Measurements from ENCODE around the gene FAM111A.

FAM111A gene

DNA sequence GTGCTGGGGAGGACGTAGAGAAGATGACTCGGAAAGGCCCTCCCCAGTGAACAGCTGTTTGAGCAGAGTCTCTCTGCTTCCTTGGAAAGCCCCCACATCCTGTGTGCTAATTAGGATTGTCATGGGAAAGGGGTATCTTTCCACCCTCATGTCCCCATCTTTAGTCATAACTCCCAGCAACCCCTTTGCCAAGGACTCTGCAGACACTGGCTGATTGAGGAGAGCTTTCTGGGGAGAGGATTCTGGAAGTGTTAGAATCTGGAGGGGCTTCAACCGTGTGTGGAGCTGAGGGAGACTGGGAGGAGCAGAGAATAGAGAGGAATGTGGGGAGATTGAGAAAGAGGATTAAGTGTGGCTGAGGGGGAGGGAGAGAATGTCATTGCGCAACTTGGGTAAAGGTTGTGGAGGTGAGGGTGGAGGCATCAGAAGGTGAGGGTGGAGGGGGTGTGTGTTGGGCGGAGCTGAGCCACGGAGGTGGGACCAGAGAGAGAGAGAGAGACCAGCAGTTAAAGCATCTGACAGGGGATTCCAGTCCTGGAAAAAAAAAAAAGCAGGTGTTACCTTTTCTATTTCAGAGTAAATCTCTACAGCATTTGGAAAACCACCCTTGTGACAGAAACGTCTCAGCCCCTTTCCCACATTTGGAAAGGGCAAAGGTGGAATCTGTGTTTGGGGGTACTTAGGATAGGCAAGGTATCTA, 31.5 kb downstream of the FAM111A start:
- TF ChIP-seq, protein P1, sequence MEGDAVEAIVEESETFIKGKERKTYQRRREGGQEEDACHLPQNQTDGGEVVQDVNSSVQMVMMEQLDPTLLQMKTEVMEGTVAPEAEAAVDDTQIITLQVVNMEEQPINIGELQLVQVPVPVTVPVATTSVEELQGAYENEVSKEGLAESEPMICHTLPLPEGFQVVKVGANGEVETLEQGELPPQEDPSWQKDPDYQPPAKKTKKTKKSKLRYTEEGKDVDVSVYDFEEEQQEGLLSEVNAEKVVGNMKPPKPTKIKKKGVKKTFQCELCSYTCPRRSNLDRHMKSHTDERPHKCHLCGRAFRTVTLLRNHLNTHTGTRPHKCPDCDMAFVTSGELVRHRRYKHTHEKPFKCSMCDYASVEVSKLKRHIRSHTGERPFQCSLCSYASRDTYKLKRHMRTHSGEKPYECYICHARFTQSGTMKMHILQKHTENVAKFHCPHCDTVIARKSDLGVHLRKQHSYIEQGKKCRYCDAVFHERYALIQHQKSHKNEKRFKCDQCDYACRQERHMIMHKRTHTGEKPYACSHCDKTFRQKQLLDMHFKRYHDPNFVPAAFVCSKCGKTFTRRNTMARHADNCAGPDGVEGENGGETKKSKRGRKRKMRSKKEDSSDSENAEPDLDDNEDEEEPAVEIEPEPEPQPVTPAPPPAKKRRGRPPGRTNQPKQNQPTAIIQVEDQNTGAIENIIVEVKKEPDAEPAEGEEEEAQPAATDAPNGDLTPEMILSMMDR (IDR thresholded peaks at IDR 0.05) = no peak
- H3K4me1 ChIP-seq = peaks cover 0 to 19% (median 15%) of the 10 kb centered on the region in 4 donors
- no peak for DNase-seq
- H3K27me3 ChIP-seq = no peaks in the 10 kb centered on the region
- no peaks in the 10 kb centered on the region for H3K36me3 ChIP-seq
- no peaks in the 10 kb centered on the region for H3K9me3 ChIP-seq
- no peak overlapping the region for H3K27ac ChIP-seq
- H3K4me3 ChIP-seq = no peak overlapping the region
- intact Hi-C loops (cut with DNase I; ENCODE audit: low total_unique reads) = loop anchor here (2.0 to 5.0 kb wide), 2 partner anchors 33 to 108 kb away; no protein-coding TSS in a partner anchor

DNA sequence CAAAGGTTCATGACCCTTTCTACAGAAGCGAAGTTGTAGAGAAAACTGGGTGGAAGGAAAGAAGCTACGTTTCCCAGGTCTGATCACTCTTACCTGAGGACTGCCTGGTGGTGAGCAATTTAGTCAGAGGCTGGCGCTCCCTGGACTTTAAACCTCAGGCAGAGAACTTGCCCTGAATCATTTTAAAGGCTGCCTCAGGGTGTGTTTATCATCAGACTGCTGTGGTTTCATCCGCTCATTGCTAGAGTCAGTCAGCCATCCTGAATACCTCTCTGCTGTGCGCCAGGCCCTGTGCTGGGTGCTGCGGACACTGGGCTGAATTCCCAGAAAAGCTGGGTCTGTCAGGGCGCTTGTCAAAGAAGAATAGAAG, 32.0 kb downstream of the FAM111A start:
- intact Hi-C loops (cut with DNase I; ENCODE audit: low total_unique reads) = loop anchor here (5.0 kb wide), 1 partner anchor 108 kb away; no protein-coding TSS in a partner anchor
- Histone ChIP-seq H3K9me3 (no peaks in the 10 kb centered on the region), H3K4me1 (peaks cover 0 to 19% (median 15%) of the 10 kb centered on the region in 4 donors), H3K36me3 (no peaks in the 10 kb centered on the region), H3K27ac (no peak overlapping the region), H3K27me3 (no peaks in the 10 kb centered on the region), H3K4me3 (no peak overlapping the region)
- DNase-seq = no peak
- TF ChIP-seq, protein P1 (IDR thresholded peaks at IDR 0.05) = no peak

DNA sequence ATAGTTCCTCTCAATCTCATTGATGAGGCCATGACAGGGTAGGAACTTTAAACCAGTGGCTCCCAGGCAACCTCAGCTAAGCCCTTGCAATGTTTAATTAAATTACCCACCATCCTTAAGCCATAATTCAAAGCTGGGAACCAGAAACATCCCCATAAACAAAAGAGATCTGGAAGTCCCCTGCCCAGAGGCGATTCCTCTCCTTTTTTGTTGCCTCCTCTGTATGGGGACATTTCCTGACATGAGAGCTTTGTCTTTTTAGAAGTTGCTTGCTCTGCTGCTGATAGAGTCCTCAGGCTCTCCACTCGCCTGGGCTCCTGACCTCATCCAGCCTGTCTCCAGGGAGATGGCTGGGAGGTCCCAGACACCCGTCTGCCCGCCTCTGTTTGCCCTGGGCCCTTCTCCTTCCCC, 32.4 kb downstream of the FAM111A start:
- no peak for DNase-seq
- no peaks in the 10 kb centered on the region for H3K9me3 ChIP-seq
- H3K36me3 ChIP-seq = no peaks in the 10 kb centered on the region
- TF ChIP-seq, protein P1 (IDR thresholded peaks at IDR 0.05) = no peak
- H3K27ac ChIP-seq = no peak overlapping the region
- intact Hi-C loops (cut with DNase I; ENCODE audit: low total_unique reads) = no loop called here
- no peaks in the 10 kb centered on the region for H3K27me3 ChIP-seq
- peaks cover 0 to 19% (median 15%) of the 10 kb centered on the region in 4 donors for H3K4me1 ChIP-seq
- no peak overlapping the region for H3K4me3 ChIP-seq

DNA sequence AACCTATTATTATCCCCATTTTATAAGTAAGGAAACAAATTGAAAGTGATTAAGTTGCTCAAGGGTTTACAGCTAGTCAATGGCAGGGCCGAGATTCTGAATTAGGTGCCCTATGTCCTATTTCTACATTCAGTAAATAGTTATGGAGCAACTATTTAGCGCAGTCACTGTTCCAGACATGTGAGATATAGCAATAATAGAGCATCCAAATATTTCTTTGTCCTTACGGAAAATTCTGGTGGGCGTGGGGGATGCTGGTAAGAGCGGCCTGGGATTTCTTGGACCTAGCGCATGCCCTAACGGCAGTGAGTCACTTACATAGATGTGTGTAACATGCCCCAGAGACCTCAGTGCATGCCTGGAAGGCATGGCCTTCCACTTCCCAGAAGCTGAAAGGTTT, 33.7 kb downstream of the FAM111A start:
- Histone ChIP-seq H3K27ac (no peak overlapping the region), H3K36me3 (no peaks in the 10 kb centered on the region), H3K27me3 (no peaks in the 10 kb centered on the region), H3K4me3 (no peak overlapping the region), H3K9me3 (no peaks in the 10 kb centered on the region), H3K4me1 (peaks cover 0 to 19% (median 15%) of the 10 kb centered on the region in 4 donors)
- TF ChIP-seq, protein P1 (IDR thresholded peaks at IDR 0.05) = no peak
- intact Hi-C loops (cut with DNase I; ENCODE audit: low total_unique reads) = no loop called here
- no peak for DNase-seq

DNA sequence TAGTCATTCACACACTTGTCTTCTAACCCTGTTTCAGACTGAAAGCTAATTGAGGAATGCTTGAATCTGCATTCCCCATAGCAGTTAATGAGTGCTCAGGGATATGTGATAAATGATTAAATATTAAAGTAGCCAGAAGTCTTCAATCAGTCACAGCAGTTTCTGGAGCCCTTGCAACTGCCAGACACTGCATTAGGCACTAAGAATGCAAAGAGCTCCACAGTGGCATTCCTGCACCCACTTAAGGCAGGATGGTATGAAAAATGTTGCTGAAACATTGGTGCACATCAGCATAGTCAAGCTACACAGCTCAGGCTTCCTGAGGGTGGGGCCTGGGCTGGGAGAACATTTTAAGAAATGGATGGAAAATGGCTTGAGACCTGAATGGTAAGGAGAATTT, 35.7 kb downstream of the FAM111A start:
- H3K27ac ChIP-seq = no peak overlapping the region
- intact Hi-C loops (cut with DNase I; ENCODE audit: low total_unique reads) = no loop called here
- TF ChIP-seq, protein P1 (IDR thresholded peaks at IDR 0.05) = no peak
- H3K36me3 ChIP-seq = peaks cover 0 to 12% (median 0%) of the 10 kb centered on the region in 3 donors
- H3K4me1 ChIP-seq = peaks cover 0 to 7% (median 5%) of the 10 kb centered on the region in 4 donors
- H3K4me3 ChIP-seq = no peak overlapping the region
- H3K9me3 ChIP-seq = no peaks in the 10 kb centered on the region
- DNase-seq = no peak
- no peaks in the 10 kb centered on the region for H3K27me3 ChIP-seq

All from tibial artery (tissue), 4 donors.